Panc1 (cell line): ENCODE data around the gene SCRN2.

ENCODE experiments used
- TCF7L2 ChIP-seq: IDR thresholded peaks from 2 replicates; pipeline ENCODE4 v1.6.1; 2011; ENCODE audit warnings: mild to moderate bottlenecking, low read depth, low read length, inconsistent platforms
- TF ChIP-seq, protein P1 (sequence below): fragments of 450-650 bp; IDR thresholded peaks from 2 replicates; pipeline ENCODE4 v1.5.1; 2017; ENCODE audit warnings: mild to moderate bottlenecking
- TF ChIP-seq, protein P2 (sequence below), 2 experiments: IDR thresholded peaks; 2 replicates each; pipeline ENCODE4 v1.6.1; 2011 to 2012; ENCODE audit warnings: low read depth in 2 of 2, control low read depth in 1 of 2, low read length in 1 of 2, mild to moderate bottlenecking in 1 of 2, moderate library complexity in 1 of 2; ENCODE audit not compliant: insufficient read depth in 1 of 2

DNA sequence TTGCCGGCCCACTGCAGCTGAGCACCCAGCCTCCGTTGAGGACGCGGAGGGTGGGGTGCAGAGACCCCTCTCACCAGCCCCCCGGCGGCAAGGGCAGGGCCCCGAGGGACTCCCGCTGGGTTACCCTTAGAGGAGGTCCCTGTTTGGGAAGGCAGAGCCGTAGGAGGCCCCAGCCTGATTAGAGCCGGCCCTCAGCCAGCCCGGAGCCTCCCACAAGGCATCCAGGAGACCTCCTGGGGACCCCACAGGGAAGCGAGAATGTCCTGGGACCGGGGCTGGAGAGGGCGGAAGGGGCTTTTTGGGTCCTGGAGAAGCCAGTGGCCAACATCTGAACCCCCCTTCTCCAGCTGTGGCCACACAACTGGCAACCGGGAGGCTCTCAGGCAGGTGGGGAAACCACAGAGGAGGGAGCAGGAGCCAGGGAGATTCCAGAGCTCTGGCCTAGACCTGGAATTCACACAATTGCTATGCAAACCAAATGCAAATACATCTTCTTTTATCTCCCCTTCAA lies 31.6 kb upstream of the SCRN2 start:
- TF ChIP-seq, protein P1, sequence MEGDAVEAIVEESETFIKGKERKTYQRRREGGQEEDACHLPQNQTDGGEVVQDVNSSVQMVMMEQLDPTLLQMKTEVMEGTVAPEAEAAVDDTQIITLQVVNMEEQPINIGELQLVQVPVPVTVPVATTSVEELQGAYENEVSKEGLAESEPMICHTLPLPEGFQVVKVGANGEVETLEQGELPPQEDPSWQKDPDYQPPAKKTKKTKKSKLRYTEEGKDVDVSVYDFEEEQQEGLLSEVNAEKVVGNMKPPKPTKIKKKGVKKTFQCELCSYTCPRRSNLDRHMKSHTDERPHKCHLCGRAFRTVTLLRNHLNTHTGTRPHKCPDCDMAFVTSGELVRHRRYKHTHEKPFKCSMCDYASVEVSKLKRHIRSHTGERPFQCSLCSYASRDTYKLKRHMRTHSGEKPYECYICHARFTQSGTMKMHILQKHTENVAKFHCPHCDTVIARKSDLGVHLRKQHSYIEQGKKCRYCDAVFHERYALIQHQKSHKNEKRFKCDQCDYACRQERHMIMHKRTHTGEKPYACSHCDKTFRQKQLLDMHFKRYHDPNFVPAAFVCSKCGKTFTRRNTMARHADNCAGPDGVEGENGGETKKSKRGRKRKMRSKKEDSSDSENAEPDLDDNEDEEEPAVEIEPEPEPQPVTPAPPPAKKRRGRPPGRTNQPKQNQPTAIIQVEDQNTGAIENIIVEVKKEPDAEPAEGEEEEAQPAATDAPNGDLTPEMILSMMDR, result no peak
- TF ChIP-seq TCF7L2, result no peak
- TF ChIP-seq, protein P2, sequence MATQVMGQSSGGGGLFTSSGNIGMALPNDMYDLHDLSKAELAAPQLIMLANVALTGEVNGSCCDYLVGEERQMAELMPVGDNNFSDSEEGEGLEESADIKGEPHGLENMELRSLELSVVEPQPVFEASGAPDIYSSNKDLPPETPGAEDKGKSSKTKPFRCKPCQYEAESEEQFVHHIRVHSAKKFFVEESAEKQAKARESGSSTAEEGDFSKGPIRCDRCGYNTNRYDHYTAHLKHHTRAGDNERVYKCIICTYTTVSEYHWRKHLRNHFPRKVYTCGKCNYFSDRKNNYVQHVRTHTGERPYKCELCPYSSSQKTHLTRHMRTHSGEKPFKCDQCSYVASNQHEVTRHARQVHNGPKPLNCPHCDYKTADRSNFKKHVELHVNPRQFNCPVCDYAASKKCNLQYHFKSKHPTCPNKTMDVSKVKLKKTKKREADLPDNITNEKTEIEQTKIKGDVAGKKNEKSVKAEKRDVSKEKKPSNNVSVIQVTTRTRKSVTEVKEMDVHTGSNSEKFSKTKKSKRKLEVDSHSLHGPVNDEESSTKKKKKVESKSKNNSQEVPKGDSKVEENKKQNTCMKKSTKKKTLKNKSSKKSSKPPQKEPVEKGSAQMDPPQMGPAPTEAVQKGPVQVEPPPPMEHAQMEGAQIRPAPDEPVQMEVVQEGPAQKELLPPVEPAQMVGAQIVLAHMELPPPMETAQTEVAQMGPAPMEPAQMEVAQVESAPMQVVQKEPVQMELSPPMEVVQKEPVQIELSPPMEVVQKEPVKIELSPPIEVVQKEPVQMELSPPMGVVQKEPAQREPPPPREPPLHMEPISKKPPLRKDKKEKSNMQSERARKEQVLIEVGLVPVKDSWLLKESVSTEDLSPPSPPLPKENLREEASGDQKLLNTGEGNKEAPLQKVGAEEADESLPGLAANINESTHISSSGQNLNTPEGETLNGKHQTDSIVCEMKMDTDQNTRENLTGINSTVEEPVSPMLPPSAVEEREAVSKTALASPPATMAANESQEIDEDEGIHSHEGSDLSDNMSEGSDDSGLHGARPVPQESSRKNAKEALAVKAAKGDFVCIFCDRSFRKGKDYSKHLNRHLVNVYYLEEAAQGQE (IDR thresholded peaks at IDR 0.05; ENCODE audit: insufficient read depth in 1 of 2, low read depth in 2 of 2, low read length in 1 of 2), result no peak
